HL-60 (cell line): ENCODE data around the gene COMMD10.

Experiments used
- CTCF ChIP-seq: IDR thresholded peaks from one replicate; pipeline ENCODE4 v1.5.1; 2011; ENCODE audit warnings: low read length, control low read depth, inconsistent platforms; ENCODE audit not compliant: insufficient read depth
- POLR2AphosphoS5 ChIP-seq: IDR thresholded peaks from 2 replicates; pipeline ENCODE4 v1.6.1; 2012; ENCODE audit warnings: low read depth

- TF ChIP-seq POLR2AphosphoS5 (no peak), CTCF (no peak)
Observed at GRCh38 chr5:116058346-116058936, 26.4 kb upstream of the COMMD10 start.
